GM10266 (cell line): Measurements from ENCODE around the gene KRT73.

ENCODE experiments used
- DNase-seq: peaks from one replicate; pipeline ENCODE4 v3.0.0; 2012; ENCODE audit errors: extremely low spot score
- TF ChIP-seq, protein P1 (sequence below): IDR thresholded peaks from 2 replicates; pipeline ENCODE4 v1.5.1; 2012; ENCODE audit warnings: mild to moderate bottlenecking, low read depth; ENCODE audit not compliant: control insufficient read depth, insufficient read depth; ENCODE audit errors: missing control alignments

The KRT73 gene

DNA sequence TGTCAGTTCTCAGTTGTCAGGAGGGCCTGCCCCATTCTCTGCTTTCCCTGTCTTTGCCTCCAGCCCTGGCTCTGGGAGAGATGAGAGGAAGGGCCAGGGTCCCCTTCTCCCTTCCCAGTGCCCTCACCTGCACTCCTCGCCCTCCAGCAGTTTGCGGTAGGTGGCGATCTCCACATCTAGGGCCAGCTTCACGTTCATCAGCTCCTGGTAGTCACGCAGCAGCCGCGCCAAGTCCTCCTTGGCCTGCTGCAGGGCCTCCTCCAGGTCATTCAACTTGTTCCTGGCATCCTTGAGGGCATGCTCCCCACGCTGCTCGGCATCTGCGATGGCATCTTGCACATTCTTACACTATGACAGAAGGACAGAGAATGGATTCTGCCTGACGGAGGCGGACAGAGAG is 28.3 kb upstream of the KRT73 start:
- DNase-seq, result no peak
- TF ChIP-seq, protein P1, sequence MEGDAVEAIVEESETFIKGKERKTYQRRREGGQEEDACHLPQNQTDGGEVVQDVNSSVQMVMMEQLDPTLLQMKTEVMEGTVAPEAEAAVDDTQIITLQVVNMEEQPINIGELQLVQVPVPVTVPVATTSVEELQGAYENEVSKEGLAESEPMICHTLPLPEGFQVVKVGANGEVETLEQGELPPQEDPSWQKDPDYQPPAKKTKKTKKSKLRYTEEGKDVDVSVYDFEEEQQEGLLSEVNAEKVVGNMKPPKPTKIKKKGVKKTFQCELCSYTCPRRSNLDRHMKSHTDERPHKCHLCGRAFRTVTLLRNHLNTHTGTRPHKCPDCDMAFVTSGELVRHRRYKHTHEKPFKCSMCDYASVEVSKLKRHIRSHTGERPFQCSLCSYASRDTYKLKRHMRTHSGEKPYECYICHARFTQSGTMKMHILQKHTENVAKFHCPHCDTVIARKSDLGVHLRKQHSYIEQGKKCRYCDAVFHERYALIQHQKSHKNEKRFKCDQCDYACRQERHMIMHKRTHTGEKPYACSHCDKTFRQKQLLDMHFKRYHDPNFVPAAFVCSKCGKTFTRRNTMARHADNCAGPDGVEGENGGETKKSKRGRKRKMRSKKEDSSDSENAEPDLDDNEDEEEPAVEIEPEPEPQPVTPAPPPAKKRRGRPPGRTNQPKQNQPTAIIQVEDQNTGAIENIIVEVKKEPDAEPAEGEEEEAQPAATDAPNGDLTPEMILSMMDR, result no peak

DNA sequence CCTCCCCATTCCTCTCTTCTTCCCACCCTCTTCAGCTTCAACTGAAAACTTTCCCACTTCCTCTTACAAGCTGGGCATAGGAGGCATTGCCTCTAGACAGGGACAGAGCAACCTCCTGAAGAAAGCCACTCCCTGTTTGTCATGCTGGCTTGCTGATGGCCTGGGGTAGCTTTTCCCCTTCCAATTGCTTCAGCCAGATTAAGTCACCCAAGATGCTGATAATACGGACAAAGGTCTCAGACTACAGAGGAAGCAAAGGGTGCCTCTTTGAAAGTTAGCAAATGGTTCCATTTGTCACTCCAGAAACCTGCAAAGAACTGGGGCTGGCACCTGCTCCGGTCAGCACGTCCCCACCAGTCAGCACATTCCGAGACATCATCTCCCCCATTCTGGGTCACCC is 27.6 kb upstream of the KRT73 start:
- DNase-seq, result no peak

DNA sequence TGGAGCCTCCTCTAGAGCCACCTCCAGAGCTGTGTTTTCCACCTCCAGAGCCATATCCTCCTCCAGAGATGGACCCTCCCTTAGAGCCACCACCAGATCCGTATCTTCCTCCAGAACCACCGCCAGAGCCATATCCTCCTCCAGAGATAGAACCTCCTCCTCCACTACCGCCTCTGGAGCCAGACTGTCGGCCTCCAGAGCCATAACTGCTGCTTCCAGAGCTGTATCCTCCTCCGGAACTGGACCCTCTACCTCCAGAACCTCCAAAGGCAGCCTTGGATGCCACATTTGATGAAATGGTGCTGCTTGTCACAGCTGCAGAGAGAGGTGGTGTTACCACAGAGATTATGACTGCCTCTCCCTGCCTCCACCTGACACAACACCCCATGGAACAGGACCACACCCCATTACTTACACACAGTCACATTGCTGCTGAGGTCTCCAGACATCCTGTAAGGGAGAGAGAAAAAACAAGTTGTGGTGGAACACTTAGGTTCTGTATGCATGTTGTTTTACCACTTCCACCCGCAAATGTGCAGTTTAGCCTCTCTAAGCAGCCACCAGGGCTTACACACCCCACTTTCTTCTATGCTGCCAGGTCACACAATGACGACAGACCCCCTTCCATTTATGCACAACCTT is 26.9 kb upstream of the KRT73 start:
- DNase-seq, result no peak
- TF ChIP-seq, protein P1, result no peak

More for the DNA sequence above, 27.6 kb upstream of the KRT73 start:
- TF ChIP-seq, protein P1, result no peak

DNA sequence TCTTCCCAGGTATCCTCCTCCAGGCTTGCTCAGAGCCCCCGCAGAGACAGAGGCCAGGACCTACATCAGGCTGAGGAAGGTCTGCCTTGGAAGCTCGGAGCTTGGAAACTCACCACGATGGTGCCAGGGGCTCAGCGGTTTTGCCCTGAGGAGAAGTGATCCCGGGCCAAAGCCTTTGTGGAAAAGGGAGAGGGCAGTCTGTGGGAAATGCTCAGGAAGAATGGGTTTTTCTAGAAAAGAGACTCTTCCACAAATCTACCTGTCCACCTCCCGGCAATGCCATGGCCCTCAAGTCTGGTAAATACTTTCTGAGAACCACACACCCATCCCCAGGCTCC is 25.7 kb upstream of the KRT73 start:
- DNase-seq, result no peak
- TF ChIP-seq, protein P1, result no peak

DNA sequence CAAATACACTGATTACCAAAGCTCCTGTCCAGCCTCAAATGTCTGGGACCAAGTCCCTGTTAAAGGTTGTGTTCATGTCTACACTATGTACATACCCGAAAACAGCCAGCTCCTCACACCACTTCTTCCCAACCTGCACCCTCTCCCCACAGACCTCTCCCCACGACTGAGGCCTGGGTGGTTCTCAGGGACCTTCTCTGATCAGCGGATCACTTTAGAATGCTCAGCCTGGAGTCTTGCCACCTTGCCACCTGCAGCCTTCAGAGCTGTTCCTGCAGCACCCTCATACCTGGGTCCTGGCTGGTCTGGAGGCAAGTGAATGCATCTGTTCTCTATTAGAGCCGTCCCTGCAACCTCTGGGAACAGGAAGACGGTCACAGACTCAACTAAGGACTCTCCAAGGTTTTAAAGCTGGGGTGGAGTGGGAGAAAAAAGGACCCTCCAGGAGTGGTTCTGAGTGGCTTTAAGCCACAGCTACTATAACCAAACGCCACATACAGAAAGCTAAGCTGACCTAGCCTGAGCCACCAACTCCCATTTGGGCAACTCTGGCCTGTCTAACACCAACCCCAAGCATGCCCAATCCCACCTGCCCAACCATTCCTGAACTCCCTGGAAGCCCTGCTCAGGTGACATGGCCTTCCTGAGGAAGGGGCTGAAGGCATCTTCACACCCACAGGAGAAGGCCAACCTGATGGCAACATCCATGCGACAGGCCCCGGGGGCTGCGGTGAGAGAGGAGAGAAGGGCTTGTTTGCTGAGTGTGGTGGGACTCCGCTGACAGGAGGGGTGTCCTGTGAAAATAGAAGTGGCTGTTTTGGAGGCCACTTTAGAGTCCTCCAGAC is 25.1 kb upstream of the KRT73 start:
- TF ChIP-seq, protein P1, result no peak
- no peak for DNase-seq

DNA sequence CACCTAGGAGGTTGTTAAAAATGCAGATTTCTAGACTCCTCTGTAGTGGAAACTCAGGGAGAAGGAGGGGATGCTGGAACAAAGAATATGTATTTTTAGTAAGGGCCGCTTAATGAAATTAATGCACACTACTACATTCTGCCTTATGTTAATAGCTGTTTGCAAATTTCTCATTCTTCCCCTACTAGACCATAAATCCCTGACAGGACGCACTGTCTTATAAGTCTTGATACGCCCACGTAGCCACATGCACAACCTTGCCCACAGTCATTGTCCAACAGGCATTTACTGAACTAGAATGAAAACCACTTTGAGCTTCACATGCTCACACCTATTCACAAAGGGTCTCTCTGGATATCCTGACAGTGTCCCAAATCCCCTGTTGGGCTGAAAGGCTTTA is 23.1 kb upstream of the KRT73 start:
- no peak for DNase-seq
- TF ChIP-seq, protein P1, result no peak

DNA sequence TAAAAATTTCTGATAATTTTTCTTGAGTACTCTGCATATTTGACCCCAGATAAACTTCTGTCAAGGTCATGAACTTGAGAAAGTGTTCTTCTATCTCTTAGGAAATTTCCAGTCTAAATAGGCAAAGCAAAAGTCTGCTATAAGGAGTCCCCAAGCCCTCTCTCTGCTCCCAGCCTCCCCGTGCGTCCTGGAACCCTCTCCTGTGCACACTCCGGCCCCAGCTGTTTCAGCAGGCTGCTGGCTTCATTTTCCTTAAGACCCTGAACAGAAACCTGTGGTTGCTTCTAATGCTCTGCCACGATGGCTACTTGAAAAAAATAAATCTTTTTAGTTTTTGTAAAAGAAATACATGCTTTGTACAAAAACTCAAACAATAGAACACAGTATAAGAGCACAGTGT is 18.9 kb upstream of the KRT73 start:
- TF ChIP-seq, protein P1, result no peak
- DNase-seq, result no peak
